GM12873 (cell line): Measurements from ENCODE around the gene ADARB2.
A peak's percentile ranks its signal among the peaks of the same experiment; 100 is the strongest.

Experiments used
- TF ChIP-seq, protein P1 (sequence below): IDR thresholded peaks from 2 replicates; pipeline ENCODE4 v1.5.1; 2012; ENCODE audit warnings: low read depth, mild to moderate bottlenecking, moderate library complexity, low read length, control low read depth; ENCODE audit not compliant: insufficient read depth; ENCODE audit errors: missing control alignments

Gene ADARB2

DNA sequence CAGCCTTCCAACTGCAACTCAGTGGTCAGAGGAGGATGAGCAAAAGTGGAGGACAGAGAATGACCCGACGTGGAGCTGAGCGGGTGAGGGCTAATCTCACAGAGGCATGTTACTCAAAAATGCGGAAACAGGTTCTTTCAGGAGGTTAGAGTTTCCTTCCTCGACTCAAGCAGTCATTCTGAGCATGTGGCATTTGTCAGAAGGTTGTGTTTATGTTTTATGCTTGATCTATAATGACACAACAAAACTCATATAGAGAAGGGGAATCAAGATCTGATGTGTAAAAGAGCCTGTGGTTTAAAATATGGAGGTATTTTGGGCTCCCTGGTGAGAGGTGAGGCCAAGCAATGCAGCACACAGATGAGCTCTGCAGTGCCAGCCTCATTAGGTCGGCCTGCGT, 311.4 kb downstream of the ADARB2 start:
- TF ChIP-seq, protein P1, sequence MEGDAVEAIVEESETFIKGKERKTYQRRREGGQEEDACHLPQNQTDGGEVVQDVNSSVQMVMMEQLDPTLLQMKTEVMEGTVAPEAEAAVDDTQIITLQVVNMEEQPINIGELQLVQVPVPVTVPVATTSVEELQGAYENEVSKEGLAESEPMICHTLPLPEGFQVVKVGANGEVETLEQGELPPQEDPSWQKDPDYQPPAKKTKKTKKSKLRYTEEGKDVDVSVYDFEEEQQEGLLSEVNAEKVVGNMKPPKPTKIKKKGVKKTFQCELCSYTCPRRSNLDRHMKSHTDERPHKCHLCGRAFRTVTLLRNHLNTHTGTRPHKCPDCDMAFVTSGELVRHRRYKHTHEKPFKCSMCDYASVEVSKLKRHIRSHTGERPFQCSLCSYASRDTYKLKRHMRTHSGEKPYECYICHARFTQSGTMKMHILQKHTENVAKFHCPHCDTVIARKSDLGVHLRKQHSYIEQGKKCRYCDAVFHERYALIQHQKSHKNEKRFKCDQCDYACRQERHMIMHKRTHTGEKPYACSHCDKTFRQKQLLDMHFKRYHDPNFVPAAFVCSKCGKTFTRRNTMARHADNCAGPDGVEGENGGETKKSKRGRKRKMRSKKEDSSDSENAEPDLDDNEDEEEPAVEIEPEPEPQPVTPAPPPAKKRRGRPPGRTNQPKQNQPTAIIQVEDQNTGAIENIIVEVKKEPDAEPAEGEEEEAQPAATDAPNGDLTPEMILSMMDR: no peak

DNA sequence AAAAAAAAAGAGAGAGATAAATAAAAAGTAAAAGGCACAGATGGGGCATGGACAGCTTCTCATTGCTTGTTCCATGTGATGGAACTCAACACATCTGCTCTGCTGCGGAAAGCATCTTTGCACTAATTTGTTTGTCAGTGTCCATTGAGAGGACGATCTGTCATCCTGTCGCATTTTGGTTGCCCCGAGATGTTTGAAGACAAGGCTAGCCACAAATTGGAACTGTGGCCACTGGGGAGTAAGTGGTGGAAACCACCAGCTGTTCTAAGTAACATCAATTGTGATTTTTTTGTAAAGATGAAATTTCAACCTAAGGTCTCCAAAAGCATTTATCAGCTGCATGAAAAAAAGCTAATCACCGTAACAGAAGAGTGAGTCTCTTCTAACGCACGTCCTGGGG, 312.7 kb downstream of the ADARB2 start:
- TF ChIP-seq, protein P1: no peak

DNA sequence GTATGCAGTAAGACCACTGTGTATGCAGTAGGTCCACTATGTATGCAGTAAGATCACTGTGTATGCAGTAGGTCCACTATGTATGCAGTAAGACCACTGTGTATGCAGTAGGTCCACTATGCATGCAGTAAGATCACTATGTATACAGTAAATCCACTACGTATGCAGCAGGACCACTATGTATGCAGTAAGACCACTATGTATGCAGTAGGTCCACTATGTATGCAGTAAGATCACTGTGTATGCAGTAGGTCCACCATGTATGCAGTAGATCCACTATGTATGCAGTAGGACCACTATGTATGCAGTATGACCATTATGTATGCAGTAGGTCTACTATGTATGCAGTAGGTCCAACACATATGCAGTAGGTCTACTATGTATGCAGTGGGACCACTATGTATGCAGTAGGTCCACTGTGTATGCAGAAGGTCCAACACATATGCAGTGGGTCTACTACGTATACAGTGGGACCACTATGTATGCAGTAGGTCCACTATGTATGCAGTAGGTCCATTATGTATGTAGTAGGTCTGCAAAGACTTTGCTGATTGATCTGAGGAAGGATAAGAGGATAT, 313.6 kb downstream of the ADARB2 start:
- TF ChIP-seq, protein P1: no peak

DNA sequence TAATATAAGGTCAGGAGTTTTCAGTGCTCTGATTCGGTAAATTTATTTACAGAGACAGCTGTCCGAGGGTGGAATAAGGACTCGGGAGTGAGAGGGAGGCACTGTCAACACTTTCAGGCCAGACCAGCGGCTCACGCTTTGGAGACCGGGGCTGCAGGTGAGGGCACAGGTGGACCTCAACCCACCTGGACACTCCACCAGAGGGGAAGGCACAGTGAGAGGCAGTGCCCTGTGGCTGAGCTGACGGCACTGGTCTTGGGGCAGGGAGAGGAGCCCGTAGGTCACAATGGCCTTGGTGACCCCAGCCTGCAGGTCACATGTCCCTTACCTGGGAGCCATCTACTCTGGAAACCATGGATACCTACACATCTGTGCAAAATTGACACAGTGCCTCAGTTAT, 315.1 kb downstream of the ADARB2 start:
- TF ChIP-seq, protein P1: no peak

DNA sequence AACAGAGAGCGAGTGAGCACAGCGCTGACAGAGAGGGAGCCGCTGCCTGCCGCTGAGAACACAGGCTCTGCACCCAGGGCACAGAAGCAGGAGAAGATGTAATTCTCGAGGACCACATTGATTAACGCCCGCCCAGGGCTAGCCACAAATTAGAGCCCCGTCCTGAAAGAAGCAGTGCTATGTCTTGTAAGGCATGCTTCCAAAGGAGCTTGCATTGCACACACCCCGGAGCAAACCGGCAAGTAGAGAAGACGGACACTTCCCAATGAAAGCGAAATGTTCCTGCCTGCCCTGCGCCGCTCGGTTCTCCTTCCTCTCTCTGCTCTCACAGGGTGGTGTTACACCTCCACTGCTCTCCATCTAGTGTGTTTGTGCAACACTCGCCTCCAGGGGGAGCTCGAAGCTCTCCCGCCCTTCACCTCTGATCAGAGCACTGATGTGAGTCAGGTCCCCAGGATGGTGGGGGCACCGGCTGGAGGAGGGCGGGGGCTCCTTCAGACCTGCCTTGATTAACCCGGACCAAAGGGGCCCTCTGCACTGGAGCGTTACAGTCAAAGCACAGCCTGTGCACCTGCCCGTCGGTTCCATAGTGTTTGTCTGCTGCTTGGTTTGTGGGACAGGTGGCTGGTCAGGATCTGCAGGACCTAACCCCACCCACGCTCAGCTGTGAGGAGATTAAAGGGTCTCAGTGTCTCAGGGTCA, 316.5 kb downstream of the ADARB2 start:
- TF ChIP-seq, protein P1: peak; percentile 91

DNA sequence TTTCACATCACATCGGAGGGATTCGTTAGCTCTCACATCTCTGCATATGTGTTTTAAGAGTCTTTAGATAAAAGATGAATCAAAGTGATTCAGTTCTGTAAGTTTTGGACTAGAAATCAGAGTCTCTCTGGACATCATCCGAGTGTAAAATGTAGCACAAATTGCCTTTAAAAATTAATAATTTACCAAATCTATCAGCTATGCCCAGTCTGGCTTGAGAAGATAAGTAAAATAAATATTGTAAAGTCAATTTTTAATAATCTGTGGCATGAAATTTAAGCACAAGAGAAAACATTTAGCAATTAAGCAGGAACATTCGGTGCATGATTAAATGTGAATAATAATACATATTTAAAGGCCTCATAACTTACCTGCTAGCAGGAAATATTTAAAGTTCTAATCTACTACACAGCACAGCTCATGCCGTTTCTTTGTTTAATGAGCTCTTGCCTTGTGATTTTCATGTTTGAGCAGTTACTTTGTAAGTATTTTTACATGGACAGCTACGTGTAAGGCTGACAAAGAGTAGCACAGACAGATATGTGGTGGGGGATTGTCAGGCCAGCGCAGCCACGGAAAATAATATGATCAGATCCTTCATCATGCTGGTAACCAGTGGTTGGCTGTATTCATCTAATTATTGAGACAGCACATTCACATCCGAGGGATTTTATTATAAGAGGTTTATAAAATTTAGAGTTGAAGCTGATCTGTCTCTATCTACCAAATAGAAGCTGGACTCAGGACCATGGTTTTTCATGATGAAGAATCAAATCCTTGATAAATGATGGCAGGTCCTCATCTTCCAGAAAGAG, 317.3 kb downstream of the ADARB2 start:
- TF ChIP-seq, protein P1: no peak

DNA sequence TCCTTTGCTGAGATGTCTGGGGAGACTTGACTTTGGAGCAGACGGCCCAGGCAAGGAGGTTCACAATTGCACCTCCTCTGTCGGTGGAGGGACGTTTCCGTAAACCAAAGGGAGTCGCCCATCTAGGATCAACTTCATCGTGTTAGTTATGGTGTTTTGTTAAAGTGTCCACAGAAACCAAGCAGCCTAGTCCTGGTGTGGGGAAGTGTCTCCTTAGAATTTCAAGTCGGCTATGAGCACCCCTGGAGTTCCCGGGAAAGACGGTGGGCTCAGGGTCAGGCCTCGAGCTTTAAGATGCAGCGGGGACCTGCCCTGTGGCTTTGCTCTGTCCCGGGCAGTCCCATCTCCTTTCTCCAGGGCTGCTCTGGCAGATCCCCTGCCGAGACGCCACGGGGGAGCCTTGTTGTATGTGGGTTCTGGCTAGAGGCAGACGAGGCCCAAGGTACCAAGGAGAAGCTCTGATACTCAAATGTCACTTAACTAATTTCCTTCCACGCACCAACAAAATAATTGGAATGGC, 319.2 kb downstream of the ADARB2 start:
- TF ChIP-seq, protein P1: no peak
